GM23338 (cell line): Measurements from ENCODE around the gene AP1G2. TPM values are rescaled to one million over a fixed set of nuclear protein-coding genes. Genes with fewer than 3 reads are reported as not detected.

Experiments
- ATAC-seq: fragments of 200-7000 bp; cut with Tn5 transposase; 3 replicates; pipeline ENCODE4 v1.9.1; 2020
- DNase-seq: peaks from one replicate; pipeline ENCODE4 v3.0.0-alpha.2; 2015; ENCODE audit warnings: low spot score
- H2AFZ ChIP-seq: fragments of 200-600 bp; sonication (generic); 2 replicates; pipeline ENCODE4 v1.8.0; 2016; ENCODE audit warnings: antibody characterized with exemption, mild to moderate bottlenecking, moderate library complexity
- H3F3A ChIP-seq: fragments of 200-600 bp; sonication (generic); replicated peaks from 2 replicates; pipeline ENCODE4 v1.8.0; 2017; ENCODE audit warnings: antibody characterized with exemption, mixed run types, low read depth
- H3K27ac ChIP-seq: fragments of 200-600 bp; sonication (generic); 2 replicates; pipeline ENCODE4 v1.6.1; 2016; ENCODE audit warnings: low read depth
- H3K27me3 ChIP-seq: fragments of 200-600 bp; sonication (generic); 2 replicates; pipeline ENCODE4 v1.8.0; 2016; ENCODE audit warnings: mild to moderate bottlenecking, mixed run types, moderate library complexity; ENCODE audit not compliant: insufficient read depth
- H3K36me3 ChIP-seq: fragments of 200-600 bp; sonication (generic); 2 replicates; pipeline ENCODE4 v1.8.0; 2016; ENCODE audit warnings: mild to moderate bottlenecking; ENCODE audit not compliant: insufficient read depth
- H3K4me1 ChIP-seq: fragments of 200-600 bp; sonication (generic); 2 replicates; pipeline ENCODE4 v1.8.0; 2016; ENCODE audit warnings: mild to moderate bottlenecking, moderate library complexity; ENCODE audit not compliant: insufficient read depth
- H3K4me2 ChIP-seq: fragments of 200-600 bp; sonication (generic); 2 replicates; pipeline ENCODE4 v1.7.1; 2017; ENCODE audit warnings: mixed run types
- H3K4me3 ChIP-seq: fragments of 200-600 bp; sonication (generic); 2 replicates; pipeline ENCODE4 v1.6.1; 2016; ENCODE audit warnings: mixed run types
- H3K79me2 ChIP-seq: fragments of 200-600 bp; sonication (generic); replicated peaks from 2 replicates; pipeline ENCODE4 v1.8.0; 2017; ENCODE audit warnings: mild to moderate bottlenecking; ENCODE audit not compliant: insufficient read depth
- H3K9me2 ChIP-seq: fragments of 200-600 bp; sonication (generic); 2 replicates; pipeline ENCODE4 v1.8.0; 2017; ENCODE audit not compliant: insufficient read depth
- H4K20me1 ChIP-seq: fragments of 200-600 bp; sonication (generic); replicated peaks from 2 replicates; pipeline ENCODE4 v1.8.0; 2017; ENCODE audit warnings: mild to moderate bottlenecking; ENCODE audit not compliant: insufficient read depth
- H3K27ac Mint-ChIP-seq: 2 replicates; pipeline ENCODE4 v1.8.0; 2020; ENCODE audit warnings: inconsistent platforms, mild to moderate bottlenecking, moderate library complexity, mixed read lengths
- H3K27me3 Mint-ChIP-seq: 3 replicates; pipeline ENCODE4 v1.8.0; 2022; ENCODE audit warnings: low read depth, mild to moderate bottlenecking, moderate library complexity, mixed read lengths, inconsistent platforms; ENCODE audit not compliant: insufficient read depth, poor library complexity
- H3K36me3 Mint-ChIP-seq: 3 replicates; pipeline ENCODE4 v1.8.0; 2021; ENCODE audit warnings: low read depth, mild to moderate bottlenecking, inconsistent platforms, moderate library complexity, mixed read lengths
- H3K4me1 Mint-ChIP-seq: 3 replicates; pipeline ENCODE4 v1.8.0; 2020; ENCODE audit warnings: mild to moderate bottlenecking, inconsistent platforms, mixed read lengths
- H3K4me3 Mint-ChIP-seq: 3 replicates; pipeline ENCODE4 v1.8.0; 2021; ENCODE audit warnings: moderate library complexity, mild to moderate bottlenecking, inconsistent platforms, mixed read lengths
- H3K9me3 Mint-ChIP-seq: 3 replicates; pipeline ENCODE4 v1.8.0; 2020; ENCODE audit warnings: moderate library complexity, mild to moderate bottlenecking, inconsistent platforms, mixed read lengths
- CTCF ChIP-seq, 2 experiments: fragments of 200-600 bp in 1 of 2; sonication (generic) in 1 of 2; conservative IDR thresholded peaks; 2 replicates each; pipeline versions ENCODE4 v1.5.1 to v1.6.1; 2016 to 2017; ENCODE audit warnings: antibody characterized with exemption in 2 of 2, low read depth in 2 of 2, mild to moderate bottlenecking in 2 of 2, moderate library complexity in 1 of 2
- ETS1 ChIP-seq: IDR thresholded peaks from 2 replicates; pipeline ENCODE4 v1.6.1; 2016; ENCODE audit warnings: antibody characterized with exemption
- EZH2phosphoT487 ChIP-seq: fragments of 200-600 bp; sonication (generic); IDR thresholded peaks from one replicate; pipeline ENCODE4 v1.8.1; 2018; ENCODE audit warnings: antibody characterized with exemption; ENCODE audit not compliant: unreplicated experiment
- JUNB ChIP-seq: IDR thresholded peaks from one replicate; pipeline ENCODE4 v1.6.1; 2016; ENCODE audit warnings: antibody characterized with exemption; ENCODE audit not compliant: unreplicated experiment
- POLR2AphosphoS5 ChIP-seq: IDR thresholded peaks from 2 replicates; pipeline ENCODE4 v1.6.1; 2016; ENCODE audit warnings: antibody characterized with exemption, low read depth
- REST ChIP-seq: IDR thresholded peaks from one replicate; pipeline ENCODE4 v1.6.1; 2018; ENCODE audit warnings: antibody characterized with exemption; ENCODE audit not compliant: unreplicated experiment
- STAT1 ChIP-seq: IDR thresholded peaks from one replicate; pipeline ENCODE4 v1.6.1; 2016; ENCODE audit warnings: antibody characterized with exemption; ENCODE audit not compliant: unreplicated experiment
- ZNF331 ChIP-seq: fragments of 250-450 bp; sonication (Bioruptor Pico); IDR thresholded peaks from 2 replicates; pipeline ENCODE4 v1.5.0; 2020; ENCODE audit warnings: low read depth, mild to moderate bottlenecking, moderate library complexity
- polyA plus RNA-seq: library from polyadenylated mRNA; unstranded; fragments of >200 nt; fragmentation: Nextera tagmentation; extraction: Ambion mirVana; gene quantifications from 2 replicates; pipeline ENCODE4 v1.2.1, GENCODE V29; 2016
- total RNA-seq: library from RNA; depleted of rRNA; stranded (reverse); fragments of >200 nt; shearing (Covaris generic); gene quantifications from 2 replicates; pipeline ENCODE4 v1.2.3, GENCODE V29; 2014

Gene AP1G2
- total and polyA plus RNA-seq, 2 experiments from 2014 or later = 55.3 to 63.5 TPM

GRCh38 chr14:23582906-23583760 is 15.5 kb upstream of the AP1G2 start (continued):
- no peak for TF ChIP-seq REST
- no peak for TF ChIP-seq ZNF331 (CRISPR knock-in tag)

- ATAC-seq = no peak
- H3K27ac Mint-ChIP-seq = no peak overlapping the region
- peak; percentile 23 to 25; a peak in 2 of 4 replicates for TF ChIP-seq CTCF (conservative IDR thresholded peaks at IDR 0.05; ENCODE audit: low read depth in 2 of 2)
- no peak for TF ChIP-seq EZH2phosphoT487
- no peak for TF ChIP-seq STAT1
- no peak for TF ChIP-seq JUNB
- TF ChIP-seq ETS1 = no peak
- no peak for TF ChIP-seq POLR2AphosphoS5
- Histone ChIP-seq H4K20me1 (no peaks in the 10 kb centered on the region), H3K9me2 (no peaks in the 10 kb centered on the region), H3F3A (0 out of 2 replicates have a peak, but pooled peaks cover 10% of the 10 kb centered on the region), H2AFZ (no peak overlapping the region), H3K4me2 (no peak overlapping the region), H3K4me1 (peaks cover 15% of the 10 kb centered on the region), H3K4me3 (no peak overlapping the region), H3K27ac (no peak overlapping the region), H3K36me3 (no peaks in the 10 kb centered on the region), H3K79me2 (no peaks in the 10 kb centered on the region), H3K27me3 (peaks cover 18% of the 10 kb centered on the region)
- H3K4me3 Mint-ChIP-seq = no peak overlapping the region
- peaks cover 3% of the 10 kb centered on the region; the same call in 1 of the 3 replicates for H3K36me3 Mint-ChIP-seq
- peak; percentile 72 for DNase-seq
- peaks cover 17% of the 10 kb centered on the region for H3K9me3 Mint-ChIP-seq
- peaks cover 17% of the 10 kb centered on the region for H3K4me1 Mint-ChIP-seq
- H3K27me3 Mint-ChIP-seq = peaks cover 23% of the 10 kb centered on the region
Measured at GRCh38 chr14:23580948-23581281, 13.3 kb upstream of the AP1G2 start.
